ENCODE measurements around the gene MAP7D2.

DNA sequence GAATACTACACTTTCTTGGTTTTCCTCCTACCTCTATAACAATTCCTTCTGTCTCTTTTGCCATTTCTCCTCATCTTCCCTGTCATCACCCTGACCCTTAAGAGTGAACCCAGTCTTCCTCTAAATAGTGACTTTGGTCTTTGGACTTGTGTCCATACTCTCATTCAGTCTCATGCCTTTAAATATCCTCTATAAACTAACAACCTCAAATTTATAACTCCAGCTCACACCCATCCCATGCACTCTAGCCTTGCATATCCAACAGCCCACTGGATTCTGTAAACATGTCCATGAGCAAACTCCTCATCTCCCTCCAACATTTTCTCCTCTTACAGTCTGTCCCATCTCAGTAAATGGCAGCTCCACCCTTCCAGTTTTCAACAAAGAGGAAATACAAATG lies 140.9 kb downstream of the MAP7D2 start:
- TF ChIP-seq POLR2A (IDR thresholded peaks at IDR 0.05): no peak
- TF ChIP-seq, protein P1, sequence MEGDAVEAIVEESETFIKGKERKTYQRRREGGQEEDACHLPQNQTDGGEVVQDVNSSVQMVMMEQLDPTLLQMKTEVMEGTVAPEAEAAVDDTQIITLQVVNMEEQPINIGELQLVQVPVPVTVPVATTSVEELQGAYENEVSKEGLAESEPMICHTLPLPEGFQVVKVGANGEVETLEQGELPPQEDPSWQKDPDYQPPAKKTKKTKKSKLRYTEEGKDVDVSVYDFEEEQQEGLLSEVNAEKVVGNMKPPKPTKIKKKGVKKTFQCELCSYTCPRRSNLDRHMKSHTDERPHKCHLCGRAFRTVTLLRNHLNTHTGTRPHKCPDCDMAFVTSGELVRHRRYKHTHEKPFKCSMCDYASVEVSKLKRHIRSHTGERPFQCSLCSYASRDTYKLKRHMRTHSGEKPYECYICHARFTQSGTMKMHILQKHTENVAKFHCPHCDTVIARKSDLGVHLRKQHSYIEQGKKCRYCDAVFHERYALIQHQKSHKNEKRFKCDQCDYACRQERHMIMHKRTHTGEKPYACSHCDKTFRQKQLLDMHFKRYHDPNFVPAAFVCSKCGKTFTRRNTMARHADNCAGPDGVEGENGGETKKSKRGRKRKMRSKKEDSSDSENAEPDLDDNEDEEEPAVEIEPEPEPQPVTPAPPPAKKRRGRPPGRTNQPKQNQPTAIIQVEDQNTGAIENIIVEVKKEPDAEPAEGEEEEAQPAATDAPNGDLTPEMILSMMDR (IDR thresholded peaks at IDR 0.05): no peak
